DMS53 treated with DMSO at 0.1 percent for 48 hours (cell line): ENCODE results near the gene RAD54L2.
"Not testable (repeated sequence)": the region's sequence is repeated elsewhere in the genome, so short reads cannot be mapped to it uniquely, and the experiment has no call there.

Experiments used
- DNase-seq: peaks from one replicate; lab custom pipeline; 2025; ENCODE audit not compliant: unreplicated experiment; lab: John Stamatoyannopoulos, UW

Gene RAD54L2

GRCh38 chr3:51538459-51539290, at the start of gene RAD54L2:
Gene RAD54L2 (plus strand): TSS chr3:51538719. CDS start chr3:51590421, 51,702 bp downstream.
- DNase-seq: peak; percentile 10

GRCh38 chr3:51498876-51499738, 39.4 kb upstream of the RAD54L2 start:
- DNase-seq: peak; percentile 70

GRCh38 chr3:51500632-51501131, 37.8 kb upstream of the RAD54L2 start:
- DNase-seq: no peak

GRCh38 chr3:51501833-51502561, 36.5 kb upstream of the RAD54L2 start:
- DNase-seq: no peak

GRCh38 chr3:51502562-51502910, 36.0 kb upstream of the RAD54L2 start:
- DNase-seq: no peak

GRCh38 chr3:51503007-51503406, 35.5 kb upstream of the RAD54L2 start:
- no peak for DNase-seq

- DNase-seq: no peak
Measured at GRCh38 chr3:51508255-51508654, 30.3 kb upstream of the RAD54L2 start.

- DNase-seq: no peak
Measured at GRCh38 chr3:51510996-51511395, 27.5 kb upstream of the RAD54L2 start.

GRCh38 chr3:51514210-51514609, 24.3 kb upstream of the RAD54L2 start:
- DNase-seq: no peak

- DNase-seq: no peak
Measured at GRCh38 chr3:51519848-51520247, 18.7 kb upstream of the RAD54L2 start.

- not testable (repeated sequence) for DNase-seq
Measured at GRCh38 chr3:51520906-51521730, 17.4 kb upstream of the RAD54L2 start.

- no peak for DNase-seq
Measured at GRCh38 chr3:51522273-51522962, 16.1 kb upstream of the RAD54L2 start.

- not testable (repeated sequence) for DNase-seq
Measured at GRCh38 chr3:51524874-51525273, 13.6 kb upstream of the RAD54L2 start.

- no peak for DNase-seq
Measured at GRCh38 chr3:51530485-51530884, 8.0 kb upstream of the RAD54L2 start.

- no peak for DNase-seq
Measured at GRCh38 chr3:51535146-51536019, 3.1 kb upstream of the RAD54L2 start.

GRCh38 chr3:51537631-51538030, 888 bp upstream of the RAD54L2 start:
- not testable (repeated sequence) for DNase-seq

- DNase-seq: no peak
Measured at GRCh38 chr3:51538115-51538458, 432 bp upstream of the RAD54L2 start.

- DNase-seq: no peak
Measured at GRCh38 chr3:51539291-51539941, 897 bp downstream of the RAD54L2 start.
